GM21528 (cell line): ENCODE results near the gene SBNO2.

Experiments
- ATAC-seq: cut with Tn5 transposase; IDR thresholded peaks from one replicate; pipeline ENCODE4 v1.9.1; 2021; ENCODE audit warnings: mild to moderate bottlenecking, moderate library complexity; ENCODE audit not compliant: unreplicated experiment, low FRiP score

SBNO2 gene

DNA sequence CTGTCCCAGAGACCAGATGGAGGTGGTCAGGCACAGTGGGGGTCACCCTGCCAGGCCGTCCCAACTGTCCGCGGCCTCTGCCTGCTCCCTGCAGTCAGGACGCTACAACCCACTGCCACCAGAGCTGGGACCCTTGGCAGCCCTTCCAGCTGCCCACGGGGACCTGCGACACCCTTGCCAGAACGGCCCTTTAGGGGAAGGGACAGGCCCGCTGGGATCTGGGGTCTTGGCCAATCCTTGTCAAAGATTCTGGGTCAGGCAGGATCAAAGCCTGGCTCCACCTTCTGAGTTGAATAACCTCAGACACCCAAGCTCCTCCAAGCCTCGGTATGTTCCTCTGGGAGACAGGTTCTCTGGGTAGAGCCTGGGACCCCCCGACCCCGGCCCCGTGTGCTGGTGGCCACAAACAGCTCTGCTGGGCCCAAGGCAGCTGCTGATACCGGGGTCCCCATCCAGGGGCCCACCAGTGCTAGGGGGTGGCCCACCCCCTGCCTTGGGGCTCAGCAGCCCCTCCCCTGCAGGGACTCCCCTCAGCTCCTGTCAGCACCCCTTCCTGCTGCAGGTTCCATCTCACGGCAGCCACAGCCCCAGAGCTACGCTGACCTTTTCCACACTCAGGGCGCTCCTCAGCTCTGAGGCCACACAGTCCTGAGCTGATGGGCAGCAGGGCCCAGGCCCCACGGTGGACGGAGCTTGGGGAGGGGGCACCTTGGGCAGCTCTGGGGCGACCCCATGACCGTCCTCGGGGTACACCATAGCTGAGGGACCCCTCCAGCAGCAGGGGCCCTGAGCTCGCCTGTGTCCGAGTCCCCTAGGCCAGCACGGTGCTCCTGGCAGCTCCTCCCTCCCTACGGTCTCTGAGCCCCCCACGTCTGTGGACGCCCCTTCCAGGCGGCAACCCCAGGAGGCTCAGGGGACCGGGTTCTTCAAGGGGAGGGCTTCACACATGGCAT is 18.4 kb downstream of the SBNO2 start:
- no peak for ATAC-seq

DNA sequence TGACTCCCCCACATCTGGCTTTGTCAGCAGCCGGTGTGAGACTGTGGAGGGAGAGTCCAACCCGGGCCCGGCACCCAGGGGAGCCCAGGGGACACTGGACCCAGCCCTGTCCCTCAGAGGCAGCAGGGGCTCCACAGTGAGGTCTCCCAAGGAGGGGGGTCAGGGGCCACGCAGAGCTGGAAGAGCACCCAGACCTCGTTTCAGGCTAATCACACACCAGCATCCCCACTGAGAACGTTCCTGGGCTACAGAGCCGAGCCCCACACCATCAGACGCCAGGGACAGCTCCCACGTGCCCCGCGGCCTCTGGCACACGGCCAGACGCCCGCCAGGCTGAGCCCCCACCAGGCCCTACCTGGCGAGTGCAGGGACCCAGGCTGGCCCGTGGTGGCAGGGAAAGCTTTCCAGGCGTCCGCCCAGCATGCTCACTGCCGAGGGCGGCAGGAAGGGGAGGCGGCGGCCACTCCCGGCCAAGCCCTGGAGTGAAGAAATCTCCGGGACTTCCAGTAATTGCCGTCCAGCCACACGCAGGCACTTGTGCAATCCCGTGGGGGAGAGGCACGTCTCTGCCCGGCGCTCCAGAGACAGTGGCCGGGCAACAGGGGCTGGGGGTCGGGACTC is 19.2 kb downstream of the SBNO2 start:
- no peak for ATAC-seq

GRCh38 chr19:1153891-1154730 is 20.0 kb downstream of the SBNO2 start:
- ATAC-seq, result no peak

DNA sequence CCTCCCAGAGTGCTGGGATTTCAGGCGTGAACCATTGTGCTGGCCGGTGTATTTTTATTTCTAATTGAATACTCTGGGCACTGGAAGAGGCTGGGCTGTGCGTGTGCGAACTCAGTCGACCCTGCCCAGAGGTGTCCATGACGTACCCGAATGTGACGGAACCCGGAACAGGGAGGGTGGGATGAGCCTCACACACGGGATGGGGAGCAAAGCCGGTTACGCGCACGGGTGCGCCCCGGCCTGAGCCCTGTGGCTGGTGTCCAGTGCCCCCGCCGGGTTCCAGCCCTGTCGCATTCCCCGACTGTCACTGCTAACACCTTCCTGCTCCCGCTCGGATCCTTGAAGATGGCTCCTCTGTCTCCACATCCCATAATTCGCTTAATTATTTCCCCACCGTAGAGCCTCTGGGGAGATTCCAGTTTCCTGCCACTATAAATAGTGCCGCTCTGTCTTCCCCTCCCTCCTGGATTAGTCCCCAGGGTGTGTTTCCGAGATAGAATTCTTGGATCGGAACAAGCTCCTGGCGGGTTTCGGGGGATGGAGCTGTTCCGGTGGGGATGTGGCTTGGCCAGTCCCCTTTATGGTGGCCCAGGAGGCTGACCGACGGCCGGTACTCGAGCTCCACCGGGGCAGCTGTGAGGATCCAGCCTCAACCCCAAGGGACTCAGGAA is 22.0 kb downstream of the SBNO2 start:
- ATAC-seq, result no peak

GRCh38 chr19:1151037-1151724 is 22.9 kb downstream of the SBNO2 start:
- no peak for ATAC-seq

DNA sequence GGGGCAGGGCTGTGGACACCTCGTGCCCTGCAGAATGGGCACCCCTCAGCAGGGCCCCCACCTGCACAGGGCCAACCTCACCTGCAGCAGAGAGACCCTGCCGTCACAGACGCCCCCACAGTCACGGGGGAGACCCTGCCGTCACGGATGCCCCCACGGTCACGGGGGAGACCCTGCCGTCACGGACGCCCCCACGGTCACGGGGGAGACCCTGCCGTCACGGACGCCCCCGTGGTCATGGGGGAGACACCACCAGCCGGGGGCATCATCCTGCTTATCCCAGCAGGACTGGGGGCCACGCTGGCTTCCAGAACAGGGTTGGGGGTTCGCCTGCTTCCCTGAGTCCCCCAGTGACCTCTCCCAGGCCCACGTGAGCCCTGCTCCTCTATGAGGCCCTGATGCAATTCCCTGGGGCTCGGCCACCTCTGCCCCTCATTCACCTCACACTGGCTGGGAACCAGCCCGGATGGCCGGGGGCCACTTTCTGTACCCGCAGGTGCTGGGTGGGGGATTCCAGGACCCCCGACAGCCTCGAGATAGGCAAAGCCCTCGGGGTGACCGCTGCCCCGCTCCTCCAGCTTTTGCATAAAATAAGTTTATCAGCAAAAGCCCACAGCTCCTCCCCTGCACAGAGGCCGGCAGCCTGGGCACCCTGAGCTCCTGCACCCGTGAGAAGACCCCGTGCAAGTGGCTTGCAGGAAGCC is 23.6 kb downstream of the SBNO2 start:
- no peak for ATAC-seq

DNA sequence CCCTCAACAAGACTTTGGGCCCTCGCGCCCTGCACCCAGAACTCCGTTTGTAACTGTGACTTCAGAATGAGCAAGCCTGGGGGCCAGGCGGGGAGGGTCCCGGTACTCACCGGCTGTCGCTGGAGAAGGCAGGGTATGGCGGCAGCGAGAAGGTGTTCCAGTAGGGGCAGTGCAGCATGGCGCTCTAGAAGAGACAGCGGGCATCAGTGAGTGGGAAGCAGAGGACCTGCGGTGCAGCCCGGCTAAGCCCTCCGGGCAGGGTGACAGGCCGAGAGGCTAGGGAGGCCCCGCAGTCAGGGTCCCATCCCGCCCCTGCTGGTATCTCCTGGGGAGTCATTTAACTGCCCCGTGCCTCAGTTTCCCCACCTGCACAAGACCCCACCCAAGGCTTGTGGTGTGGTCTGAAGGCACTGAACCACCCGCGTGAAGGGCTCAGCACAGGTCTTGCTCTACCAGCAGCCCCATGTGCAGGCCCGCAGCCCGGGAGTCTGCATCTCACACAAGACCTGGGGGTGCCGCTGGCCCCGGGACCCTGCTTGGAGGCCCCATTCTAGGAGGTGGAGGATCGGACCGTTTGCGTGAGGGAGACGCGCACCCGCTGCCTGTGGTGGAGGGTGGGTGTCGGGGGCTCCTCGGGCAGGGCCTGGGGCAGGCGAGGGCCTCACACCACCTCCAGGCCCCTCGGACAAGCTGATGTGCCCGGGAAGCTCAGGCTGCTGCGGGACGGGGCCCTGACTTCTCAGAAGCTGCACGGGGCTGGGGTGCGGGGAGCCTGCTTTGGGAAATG is 24.6 kb downstream of the SBNO2 start:
- ATAC-seq, result no peak

GRCh38 chr19:1147934-1148549 is 26.0 kb downstream of the SBNO2 start:
- ATAC-seq, result no peak

- ATAC-seq, result no peak
Observed at GRCh38 chr19:1146858-1147780, 26.9 kb downstream of the SBNO2 start.

DNA sequence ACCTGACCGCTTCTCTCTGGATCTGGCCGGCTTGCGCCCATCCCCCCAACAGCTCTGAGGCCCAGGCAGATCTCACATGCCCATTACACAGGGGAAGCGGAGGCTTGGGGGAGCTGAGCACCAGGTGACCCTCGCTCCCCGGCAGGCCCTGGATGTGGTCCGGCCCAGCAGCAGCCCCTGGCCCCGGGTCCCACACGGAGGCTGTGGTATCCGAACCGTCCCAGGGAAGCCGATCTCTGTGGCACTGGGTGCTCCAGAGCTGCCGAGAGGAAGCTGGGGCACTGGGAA is 27.7 kb downstream of the SBNO2 start:
- ATAC-seq, result no peak

DNA sequence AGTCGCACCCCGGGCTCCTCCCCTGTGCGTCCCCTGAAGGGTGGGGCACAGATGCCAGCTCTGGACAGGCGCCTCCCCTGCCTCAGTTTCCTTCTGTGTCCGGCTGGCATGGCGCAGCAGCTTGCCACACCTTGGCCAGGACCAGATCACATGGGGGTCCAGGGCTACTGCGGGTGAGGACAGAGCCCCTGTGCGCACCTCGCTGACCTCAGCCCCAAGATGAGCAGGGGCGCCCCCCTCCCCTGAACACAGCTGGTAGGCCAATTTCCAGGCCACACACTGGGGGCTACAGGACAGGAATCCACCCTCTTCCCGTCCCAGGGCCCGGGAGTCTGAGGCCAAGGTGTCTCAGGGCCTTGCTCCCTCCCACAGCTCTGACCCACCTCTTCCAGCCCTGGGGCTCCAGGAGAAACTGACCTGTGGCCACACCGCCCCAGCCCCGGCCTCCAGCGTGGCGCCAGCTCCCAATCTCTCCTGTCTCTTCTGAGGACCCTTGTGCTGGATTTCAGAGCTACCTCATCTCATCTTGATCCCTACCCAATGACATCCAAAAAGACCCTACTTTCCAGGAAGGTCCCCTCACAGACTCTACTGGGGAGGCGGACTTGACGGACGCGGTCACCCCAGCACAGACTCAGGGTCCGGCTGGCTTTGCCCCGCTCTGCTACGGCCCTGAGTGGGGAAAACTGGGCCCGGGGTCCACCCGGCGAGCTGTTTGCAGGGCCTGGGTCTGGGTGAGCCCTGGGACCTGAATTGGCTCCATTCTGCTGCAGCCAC is 28.2 kb downstream of the SBNO2 start:
- no peak for ATAC-seq

- no peak for ATAC-seq
Observed at GRCh38 chr19:1144741-1145140, 29.3 kb downstream of the SBNO2 start.

- no peak for ATAC-seq
Observed at GRCh38 chr19:1143828-1144399, 30.2 kb downstream of the SBNO2 start.

GRCh38 chr19:1141944-1142343 is 32.1 kb downstream of the SBNO2 start:
- ATAC-seq, result no peak

GRCh38 chr19:1140272-1141027 is 33.6 kb downstream of the SBNO2 start:
- ATAC-seq, result no peak
